GM21717 (cell line): ENCODE data around the gene USP6.
"Not testable (repeated sequence)": the region's sequence is repeated elsewhere in the genome, so short reads cannot be mapped to it uniquely, and the experiment has no call there.

Experiments
- ATAC-seq: cut with Tn5 transposase; IDR thresholded peaks from one replicate; pipeline ENCODE4 v1.9.1; 2021; ENCODE audit warnings: mild to moderate bottlenecking, moderate library complexity; ENCODE audit not compliant: unreplicated experiment

USP6 gene

GRCh38 chr17:5134571-5134970 lies 18.7 kb downstream of the USP6 start:
- ATAC-seq, result not testable (repeated sequence)

GRCh38 chr17:5135131-5135712 lies 19.4 kb downstream of the USP6 start:
- not testable (repeated sequence) for ATAC-seq

- no peak for ATAC-seq
Observed at GRCh38 chr17:5135726-5136579, 20.1 kb downstream of the USP6 start.

DNA sequence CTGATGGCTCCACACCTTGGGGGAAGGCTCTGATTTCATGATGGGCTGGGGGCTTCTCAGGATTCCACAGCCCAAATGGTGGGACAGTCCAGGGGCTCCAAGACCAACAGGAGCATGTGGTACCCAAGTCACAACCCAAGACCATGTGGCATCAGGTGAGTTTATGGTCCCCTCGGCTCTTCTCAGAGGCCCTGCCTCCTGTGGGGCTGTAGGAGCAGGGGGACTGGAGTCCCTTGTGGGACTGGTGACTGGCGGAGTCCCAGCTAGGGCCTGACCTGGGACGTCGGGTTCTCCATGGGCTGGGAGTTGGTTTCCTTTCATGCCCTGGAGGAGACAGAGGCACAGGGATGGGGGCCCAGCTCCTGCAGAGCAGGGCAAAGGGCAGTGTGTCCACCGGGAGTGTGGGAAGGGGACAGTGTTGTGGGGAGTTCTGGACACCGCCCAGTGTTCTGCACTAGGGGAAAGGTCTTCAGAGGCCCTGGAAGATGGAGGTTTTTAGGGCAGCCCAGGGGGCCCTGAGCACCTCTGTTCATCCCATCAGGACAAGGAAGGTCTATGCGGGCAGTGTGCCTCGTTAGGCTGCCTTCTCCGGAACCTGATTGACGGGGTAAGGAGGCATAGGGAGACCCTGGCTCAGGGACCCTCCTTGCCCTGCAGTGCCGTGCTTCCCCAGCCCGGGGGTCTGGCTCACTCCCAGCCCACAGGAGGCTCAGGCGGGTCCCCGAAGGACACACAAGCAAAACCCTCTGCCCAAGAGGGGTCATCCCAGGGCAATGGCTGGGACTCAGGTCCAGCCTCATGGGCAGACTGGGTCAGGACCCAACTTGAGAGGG lies 21.0 kb downstream of the USP6 start:
- ATAC-seq, result not testable (repeated sequence)

GRCh38 chr17:5137511-5138197 lies 21.8 kb downstream of the USP6 start:
- ATAC-seq, result not testable (repeated sequence)

GRCh38 chr17:5138198-5138544 lies 22.3 kb downstream of the USP6 start:
- ATAC-seq, result not testable (repeated sequence)

- no peak for ATAC-seq
Observed at GRCh38 chr17:5138616-5139457, 23.0 kb downstream of the USP6 start.

GRCh38 chr17:5139458-5139732 lies 23.6 kb downstream of the USP6 start:
- no peak for ATAC-seq

DNA sequence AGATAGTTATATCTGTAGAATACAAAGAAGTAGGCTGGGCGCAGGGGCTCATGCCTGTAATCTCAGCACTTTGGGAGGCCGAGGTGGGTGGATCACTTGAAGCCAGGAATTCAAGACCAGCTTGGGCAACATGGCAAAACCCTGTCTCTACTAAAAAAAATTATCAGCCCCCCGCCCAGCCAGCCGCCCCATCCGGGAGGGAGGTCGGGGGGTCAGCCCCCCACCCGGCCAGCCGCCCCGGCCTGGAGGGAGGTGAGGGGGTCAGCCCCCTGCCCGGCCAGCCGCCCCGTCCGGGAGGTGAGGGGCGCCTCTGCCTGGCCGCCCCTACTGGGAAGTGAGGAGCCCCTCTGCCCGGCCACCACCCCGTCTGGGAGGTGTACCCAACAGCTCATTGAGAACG lies 27.0 kb downstream of the USP6 start:
- not testable (repeated sequence) for ATAC-seq

DNA sequence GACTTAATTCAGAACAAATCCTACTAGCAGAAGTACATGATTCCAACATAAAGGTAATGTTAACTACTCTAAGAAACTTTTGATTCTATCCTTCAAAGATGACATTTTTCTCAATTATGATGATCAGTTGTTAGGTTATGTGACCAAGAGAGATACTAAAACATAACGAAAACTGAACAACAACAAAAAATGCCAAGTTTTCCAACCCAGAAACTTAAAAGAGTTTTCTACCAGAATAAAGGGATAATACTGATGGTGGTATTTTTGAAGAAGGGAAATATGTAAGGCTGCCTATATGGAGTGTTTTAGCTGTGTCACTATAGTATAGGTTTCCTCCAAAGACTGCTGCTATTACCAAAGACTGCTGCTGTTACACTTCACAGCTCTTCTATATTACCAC lies 30.3 kb downstream of the USP6 start:
- not testable (repeated sequence) for ATAC-seq

DNA sequence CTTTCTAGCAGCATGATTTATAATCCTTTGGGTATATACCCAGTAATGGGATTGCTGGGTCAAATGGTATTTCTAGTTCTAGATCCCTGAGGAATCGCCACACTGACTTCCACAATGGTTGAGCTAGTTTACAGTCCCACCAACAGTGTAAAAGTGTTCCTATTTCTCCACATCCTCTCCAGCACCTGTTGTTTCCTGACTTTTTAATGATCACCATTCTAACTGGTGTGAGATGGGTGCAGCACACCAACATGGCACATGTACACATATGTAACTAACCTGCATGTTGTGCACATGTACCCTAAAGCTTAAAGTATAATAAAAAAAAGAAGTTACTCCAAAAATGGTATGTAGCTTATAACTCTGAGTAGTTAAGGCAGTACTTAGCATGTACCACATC lies 44.9 kb downstream of the USP6 start:
- ATAC-seq, result not testable (repeated sequence)

GRCh38 chr17:5161793-5162192 lies 46.0 kb downstream of the USP6 start:
- not testable (repeated sequence) for ATAC-seq

GRCh38 chr17:5164436-5164835 lies 48.6 kb downstream of the USP6 start:
- no peak for ATAC-seq

GRCh38 chr17:5165791-5166564 lies 50.1 kb downstream of the USP6 start:
- ATAC-seq, result not testable (repeated sequence)

GRCh38 chr17:5175027-5175426 lies 59.2 kb downstream of the USP6 start:
- not testable (repeated sequence) for ATAC-seq

DNA sequence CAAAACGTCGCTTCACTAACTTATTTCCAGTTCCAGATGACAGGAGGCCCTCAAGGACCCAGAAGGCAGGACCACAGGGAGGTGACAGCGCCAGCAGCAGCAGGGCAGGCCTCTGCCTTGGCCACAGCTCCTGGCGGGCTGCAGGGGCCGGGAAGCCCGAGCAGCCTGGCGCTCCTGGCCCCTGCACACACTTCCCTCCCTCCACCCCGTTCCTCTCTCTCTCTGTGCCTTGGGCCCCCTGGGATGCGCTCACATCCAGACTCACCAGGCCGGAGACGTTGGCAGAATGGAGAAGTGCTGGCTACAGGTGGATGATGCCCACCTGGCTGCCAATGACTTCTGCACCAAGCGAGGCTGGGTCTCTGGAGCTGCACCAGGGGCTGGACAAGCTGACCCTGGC lies 63.2 kb downstream of the USP6 start:
- ATAC-seq, result no peak

DNA sequence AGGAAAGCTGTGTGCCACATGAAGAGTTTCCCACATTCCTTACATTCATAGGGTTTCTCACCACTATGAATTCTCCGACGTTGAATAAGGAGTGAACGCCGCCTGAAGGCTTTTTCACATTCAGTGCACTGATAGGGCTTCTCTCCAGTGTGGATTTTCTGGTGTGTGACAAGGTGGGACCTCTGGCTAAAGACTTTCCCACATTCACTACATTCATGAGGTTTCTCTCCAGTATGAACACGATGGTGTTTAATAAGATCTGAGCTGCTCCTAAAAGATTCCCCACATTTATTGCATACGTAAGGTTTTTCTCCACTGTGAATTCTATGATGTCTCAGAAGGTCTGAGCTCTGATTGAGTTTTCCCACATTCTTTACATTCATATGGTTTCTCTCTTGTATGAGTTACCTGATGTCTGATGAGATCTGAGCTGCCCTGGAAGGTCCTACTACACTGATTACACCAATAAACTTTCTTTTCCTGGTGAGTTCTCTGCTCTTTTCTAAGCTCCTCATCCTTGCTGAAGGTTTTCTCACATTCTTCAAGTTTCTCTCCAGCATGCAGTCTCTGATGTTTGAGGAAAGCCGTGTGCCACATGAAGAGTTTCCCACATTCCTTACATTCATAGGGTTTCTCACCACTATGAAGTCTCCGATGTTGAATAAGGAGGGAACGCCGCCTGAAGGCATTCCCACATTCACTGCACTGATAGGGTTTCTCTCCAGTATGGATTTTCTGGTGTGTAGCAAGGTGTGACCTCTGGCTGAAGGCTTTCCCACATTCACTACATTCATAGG lies 65.9 kb downstream of the USP6 start:
- ATAC-seq, result no peak

GRCh38 chr17:5182597-5183409 lies 67.0 kb downstream of the USP6 start:
- no peak for ATAC-seq
